NCI-H2171 treated with DMSO at 0.1 percent for 48 hours (cell line): ENCODE data around the gene C1orf210.

Source experiments
- DNase-seq: peaks from one replicate; lab custom pipeline; 2025; lab: John Stamatoyannopoulos, UW

The C1orf210 gene

GRCh38 chr1:43312212-43312623 is 26.8 kb upstream of the C1orf210 start:
- no peak for DNase-seq

GRCh38 chr1:43311521-43311920 is 26.1 kb upstream of the C1orf210 start:
- DNase-seq = no peak

- no peak for DNase-seq
Measured at GRCh38 chr1:43309405-43310025, 24.1 kb upstream of the C1orf210 start.

- no peak for DNase-seq
Measured at GRCh38 chr1:43308635-43309404, 23.4 kb upstream of the C1orf210 start.

- no peak for DNase-seq
Measured at GRCh38 chr1:43307458-43308158, 22.2 kb upstream of the C1orf210 start.

GRCh38 chr1:43306688-43307457 is 21.5 kb upstream of the C1orf210 start:
- DNase-seq = no peak

- no peak for DNase-seq
Measured at GRCh38 chr1:43305926-43306687, 20.7 kb upstream of the C1orf210 start.

- no peak for DNase-seq
Measured at GRCh38 chr1:43305461-43305860, 20.1 kb upstream of the C1orf210 start.

- DNase-seq = no peak
Measured at GRCh38 chr1:43304771-43305300, 19.5 kb upstream of the C1orf210 start.

- DNase-seq = no peak
Measured at GRCh38 chr1:43304314-43304681, 18.9 kb upstream of the C1orf210 start.

- DNase-seq = no peak
Measured at GRCh38 chr1:43303471-43304313, 18.3 kb upstream of the C1orf210 start.

GRCh38 chr1:43302721-43303470 is 17.5 kb upstream of the C1orf210 start:
- DNase-seq = no peak

- DNase-seq = no peak
Measured at GRCh38 chr1:43302201-43302600, 16.8 kb upstream of the C1orf210 start.

GRCh38 chr1:43300378-43301094 is 15.2 kb upstream of the C1orf210 start, which contains the start of gene TIE1:
Gene TIE1 (plus strand): TSS chr1:43300982. CDS start chr1:43301072, 90 bp downstream.
- DNase-seq = no peak

GRCh38 chr1:43299101-43299500 is 13.7 kb upstream of the C1orf210 start:
- DNase-seq = no peak

- DNase-seq = no peak
Measured at GRCh38 chr1:43298055-43298454, 12.7 kb upstream of the C1orf210 start.

GRCh38 chr1:43296207-43296606 is 10.8 kb upstream of the C1orf210 start:
- DNase-seq = no peak

- no peak for DNase-seq
Measured at GRCh38 chr1:43294761-43295160, 9.4 kb upstream of the C1orf210 start.
